ENCODE results near the gene FEM1C.
A peak's percentile ranks its signal among the peaks of the same experiment; 100 is the strongest.

The FEM1C gene, protein sequence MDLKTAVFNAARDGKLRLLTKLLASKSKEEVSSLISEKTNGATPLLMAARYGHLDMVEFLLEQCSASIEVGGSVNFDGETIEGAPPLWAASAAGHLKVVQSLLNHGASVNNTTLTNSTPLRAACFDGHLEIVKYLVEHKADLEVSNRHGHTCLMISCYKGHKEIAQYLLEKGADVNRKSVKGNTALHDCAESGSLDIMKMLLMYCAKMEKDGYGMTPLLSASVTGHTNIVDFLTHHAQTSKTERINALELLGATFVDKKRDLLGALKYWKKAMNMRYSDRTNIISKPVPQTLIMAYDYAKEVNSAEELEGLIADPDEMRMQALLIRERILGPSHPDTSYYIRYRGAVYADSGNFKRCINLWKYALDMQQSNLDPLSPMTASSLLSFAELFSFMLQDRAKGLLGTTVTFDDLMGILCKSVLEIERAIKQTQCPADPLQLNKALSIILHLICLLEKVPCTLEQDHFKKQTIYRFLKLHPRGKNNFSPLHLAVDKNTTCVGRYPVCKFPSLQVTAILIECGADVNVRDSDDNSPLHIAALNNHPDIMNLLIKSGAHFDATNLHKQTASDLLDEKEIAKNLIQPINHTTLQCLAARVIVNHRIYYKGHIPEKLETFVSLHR

DNA sequence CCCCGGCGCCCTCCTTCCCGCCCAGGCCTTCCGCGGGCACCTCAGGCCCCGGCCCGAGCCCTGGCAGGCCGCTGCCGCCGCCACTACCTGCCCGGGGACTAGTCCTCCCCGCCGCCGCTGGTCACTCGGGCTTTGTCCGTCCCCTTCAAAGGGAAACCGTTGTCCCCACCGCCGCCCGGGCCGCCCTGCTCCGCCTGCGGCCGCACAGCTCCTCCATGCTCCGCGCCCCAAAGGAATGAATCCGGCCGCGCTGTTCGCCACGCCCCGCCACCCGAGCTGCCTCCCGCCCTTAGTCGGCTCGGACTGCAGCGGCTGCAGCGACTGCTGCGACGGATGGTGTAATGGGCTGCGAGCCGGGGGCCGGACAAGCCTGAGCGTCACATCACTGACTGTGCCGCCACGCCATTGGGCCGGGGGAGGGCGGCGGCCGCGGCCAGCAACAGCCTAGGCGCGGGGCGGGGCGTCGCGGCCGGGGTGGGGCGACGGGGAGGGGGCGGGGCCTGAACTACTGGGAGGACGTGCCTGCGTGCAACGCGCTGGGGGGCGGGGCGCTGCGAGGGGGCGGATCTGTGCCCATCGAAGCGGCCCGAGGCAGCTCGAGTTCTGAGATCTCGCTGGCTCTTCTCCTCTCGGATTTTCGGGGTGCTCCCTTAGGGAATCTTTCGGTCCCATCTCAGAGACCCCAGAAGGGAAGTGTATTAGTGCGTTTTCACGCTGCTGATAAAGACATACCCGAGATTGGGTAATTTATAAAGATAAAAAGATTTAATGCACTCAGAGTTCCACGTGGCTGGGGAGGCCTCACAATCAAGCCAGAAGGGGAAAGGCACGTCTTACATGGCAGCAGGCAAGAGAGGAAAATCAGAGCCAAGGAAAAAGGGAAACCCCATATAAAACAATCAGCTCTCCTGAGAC, at the start of gene FEM1C:
TSS of gene FEM1C (minus strand) at position 340 of the 915 bp plus-strand sequence. CDS start 1,282 bp downstream, outside the sequence.
- DNase-seq, result peak; percentile 89 to 94

DNA sequence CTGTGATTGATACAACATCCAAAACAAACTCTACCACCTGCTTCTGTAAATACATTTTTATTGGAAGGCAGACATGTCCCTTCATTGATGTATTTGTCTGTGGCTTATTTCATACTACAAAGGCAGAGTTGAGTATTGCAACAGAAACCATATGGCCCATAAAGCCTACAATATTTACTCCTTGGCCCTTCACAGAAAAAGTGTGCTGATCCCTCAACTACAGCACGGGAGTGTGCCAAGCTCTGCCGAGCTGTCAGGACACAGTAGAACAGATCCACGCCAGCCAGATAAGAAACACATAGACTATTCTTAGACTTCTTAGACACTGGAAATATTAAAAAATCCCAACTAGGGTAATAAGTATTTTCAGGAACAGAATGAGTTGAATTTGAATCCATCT, 44.5 kb upstream of the FEM1C start:
- DNase-seq, result no peak

DNA sequence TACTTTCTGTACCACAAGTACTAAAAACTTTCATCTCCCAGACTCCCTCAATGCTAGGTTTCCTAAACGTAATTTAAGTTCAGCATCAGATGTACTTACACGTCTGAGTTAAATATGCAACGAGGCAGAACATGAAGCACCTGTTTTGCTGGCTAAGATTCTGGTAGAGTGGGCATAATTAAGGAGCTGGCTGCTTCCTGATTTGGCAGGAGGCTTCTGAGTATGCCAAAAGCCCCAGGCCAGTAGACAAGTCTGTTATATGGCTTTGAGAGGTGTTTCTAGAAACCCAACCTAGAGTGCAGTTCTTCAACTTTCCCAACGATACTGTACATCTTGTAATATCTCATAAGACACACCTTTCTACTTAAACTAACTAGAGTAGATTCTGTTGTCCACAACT, 44.1 kb upstream of the FEM1C start:
- no peak for DNase-seq

DNA sequence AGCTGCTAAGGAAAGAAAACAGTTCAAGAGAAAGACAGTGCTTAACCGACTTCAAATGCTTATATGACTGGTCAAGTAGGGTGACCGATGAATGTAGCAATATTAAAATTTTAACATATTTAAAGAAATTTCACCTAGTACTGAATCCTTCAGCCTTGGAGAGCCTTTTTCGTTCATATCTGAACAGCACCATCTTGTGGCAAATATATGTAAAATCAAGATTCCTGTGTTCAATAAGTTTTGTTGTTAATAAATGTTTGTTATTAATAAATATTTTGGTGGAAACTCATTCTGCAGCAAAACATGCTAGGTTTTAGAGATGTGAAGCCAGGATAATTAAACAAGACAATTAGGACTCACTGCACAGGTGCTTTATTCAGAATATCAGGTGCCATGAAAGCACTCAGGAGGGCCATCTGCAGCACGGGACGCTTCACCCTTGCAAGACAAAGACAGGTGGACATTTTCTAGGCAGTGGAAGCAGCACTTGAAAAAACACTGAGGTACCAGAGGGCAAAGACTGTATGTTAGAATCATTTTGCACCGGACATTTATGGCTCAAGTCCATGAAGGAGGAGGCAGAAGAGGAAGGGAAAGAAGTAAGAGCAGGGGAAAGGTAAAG, 42.1 kb upstream of the FEM1C start:
- peak; percentile 3 to 24 for DNase-seq

DNA sequence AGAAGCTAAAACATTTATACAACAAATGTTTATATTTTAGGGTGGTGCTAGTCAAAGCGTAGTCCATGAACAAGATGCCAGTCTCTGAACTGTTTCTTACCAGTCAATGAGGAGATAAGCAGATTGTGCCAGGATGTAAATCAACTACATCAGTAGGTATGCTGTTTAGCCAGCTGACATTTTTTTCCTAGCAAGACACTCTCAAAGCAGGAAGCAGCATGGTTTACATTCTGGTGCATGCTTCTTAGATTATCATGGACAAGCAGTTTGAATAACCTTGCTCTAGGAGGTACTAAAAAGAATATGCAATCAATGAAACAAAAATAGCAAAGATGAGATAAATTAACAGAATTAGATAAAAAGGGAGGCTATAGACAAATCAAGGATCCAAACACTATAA, 40.7 kb upstream of the FEM1C start:
- DNase-seq, result no peak

DNA sequence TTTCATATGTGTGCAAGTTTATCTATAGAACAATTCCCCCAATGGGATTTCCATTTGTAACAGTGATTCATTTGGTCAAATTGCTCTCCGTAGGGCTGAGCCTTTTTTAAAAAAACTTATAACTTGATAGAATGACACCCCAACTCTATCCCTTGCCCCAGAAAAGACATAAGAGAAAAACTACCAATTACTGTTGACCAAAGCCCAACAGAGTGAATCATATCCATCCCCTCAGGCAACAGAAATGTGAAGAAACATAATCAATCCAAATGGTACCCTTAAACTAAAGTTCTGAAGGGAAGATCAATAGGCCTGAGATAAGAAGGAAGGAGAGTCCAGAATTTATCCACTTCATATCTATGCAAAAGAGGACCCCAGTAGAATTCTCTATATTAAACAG, 39.9 kb upstream of the FEM1C start:
- no peak for DNase-seq

DNA sequence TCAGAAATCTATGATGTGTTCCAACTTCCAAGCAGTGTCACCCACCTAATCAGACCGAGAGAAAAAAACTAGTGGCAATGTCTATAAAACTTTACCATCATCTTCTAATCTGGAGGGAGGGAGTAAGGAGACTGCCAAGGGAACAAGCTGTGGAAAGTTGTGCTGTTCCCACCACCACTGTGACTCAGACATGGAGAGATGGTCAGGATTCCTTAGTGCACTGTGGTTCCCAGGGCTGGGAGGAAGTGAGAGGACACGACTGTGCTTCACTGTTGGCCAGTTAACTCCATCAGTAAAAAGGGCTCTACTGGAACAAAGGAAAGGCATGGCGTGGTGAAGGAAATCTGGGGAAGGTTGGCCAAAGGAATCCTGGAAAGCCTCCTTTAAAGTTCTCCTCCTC, 38.9 kb upstream of the FEM1C start:
- DNase-seq, result no peak

DNA sequence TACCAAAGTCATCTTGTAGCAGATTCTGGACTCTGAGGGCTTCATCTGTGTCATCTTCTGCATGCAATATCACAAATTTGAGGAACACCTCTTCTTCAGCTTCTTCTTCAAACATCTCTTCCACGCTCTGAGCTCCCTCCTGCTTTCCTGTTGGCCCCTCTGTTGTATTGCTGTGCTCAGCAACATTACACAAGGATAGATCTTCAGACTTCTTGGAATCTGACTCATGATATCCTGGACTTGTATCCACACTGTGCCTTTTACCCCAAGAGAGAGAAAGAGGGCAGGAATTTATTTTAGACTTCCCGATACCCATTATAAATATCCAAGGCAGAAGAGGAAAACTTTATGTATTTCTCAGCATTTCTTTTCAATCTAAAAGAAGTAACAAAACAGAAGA, 36.4 kb upstream of the FEM1C start:
- no peak for DNase-seq

DNA sequence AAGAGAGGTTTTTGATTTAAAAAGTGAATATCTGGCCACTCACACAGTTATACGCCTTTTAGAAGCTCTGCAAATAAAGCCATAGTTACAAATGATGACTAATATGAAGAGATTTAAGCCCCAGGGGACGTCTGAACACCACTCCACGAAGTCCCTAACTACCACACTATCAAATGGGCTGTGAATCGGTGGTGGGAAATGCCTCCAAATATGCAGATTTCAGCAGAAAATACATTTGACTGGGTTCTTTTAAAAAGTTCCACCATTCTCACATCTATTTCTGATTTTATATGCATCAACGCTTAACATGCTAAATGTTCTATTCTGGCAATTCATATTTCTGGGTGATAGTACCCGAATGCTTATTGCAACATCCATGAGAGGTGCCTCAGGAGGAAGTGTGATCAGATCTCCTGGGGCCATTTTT, 35.2 kb upstream of the FEM1C start:
- DNase-seq, result no peak

DNA sequence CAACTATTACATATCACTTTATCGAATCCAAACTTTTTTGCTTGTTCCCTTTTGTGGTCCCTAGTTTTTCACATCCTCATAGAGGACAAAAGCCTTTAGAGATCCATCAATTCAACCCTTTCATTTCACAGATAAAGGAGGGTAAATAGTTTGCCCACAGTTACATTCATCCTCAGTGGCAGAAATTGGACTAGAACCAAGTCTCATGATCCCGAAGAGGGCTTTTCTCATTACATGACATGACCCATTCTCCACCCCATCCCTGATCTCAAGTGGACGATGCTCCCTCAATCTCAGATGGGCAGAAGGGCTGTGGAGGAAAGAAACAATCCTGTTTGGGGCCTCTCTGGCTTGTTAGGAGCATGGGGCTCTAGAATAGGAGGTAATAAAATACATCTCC, 34.6 kb upstream of the FEM1C start:
- DNase-seq, result no peak

DNA sequence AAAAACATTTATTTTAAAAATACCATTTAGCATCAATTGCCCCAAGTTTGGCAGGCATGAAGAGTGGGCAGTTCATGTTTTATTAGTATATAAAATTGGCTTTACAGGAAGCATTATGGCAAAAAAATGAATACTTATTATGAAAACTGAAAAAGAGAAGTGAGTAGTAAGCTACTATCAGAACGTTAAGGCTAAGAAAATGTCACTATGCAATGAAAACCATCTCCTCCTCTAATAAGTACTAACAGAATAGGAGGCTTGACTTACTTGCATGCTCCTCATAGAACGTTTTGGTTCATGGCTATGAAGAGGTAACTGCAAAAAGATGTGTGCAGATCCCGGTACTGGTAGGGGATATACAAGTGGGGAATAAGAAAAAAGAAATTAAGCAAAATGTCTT, 34.1 kb upstream of the FEM1C start:
- DNase-seq, result no peak

DNA sequence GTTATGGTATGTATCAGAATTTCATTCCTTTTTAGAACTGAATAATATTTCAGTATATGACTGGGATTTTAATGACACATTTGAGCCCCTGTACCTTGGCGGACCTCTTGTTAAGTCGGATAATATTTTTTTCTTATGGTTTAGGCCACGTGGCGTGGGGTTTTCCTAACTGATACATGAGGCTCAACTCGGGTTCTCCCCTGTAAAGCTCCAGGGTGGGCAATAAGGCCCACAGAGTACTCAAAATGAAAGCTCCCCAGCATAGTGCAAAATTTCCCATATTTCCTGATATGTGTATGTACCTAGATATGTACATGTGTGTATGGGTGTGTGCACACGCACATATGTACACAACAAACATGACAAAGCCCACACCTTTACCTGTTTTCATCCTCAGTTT, 33.2 kb upstream of the FEM1C start:
- DNase-seq, result no peak

DNA sequence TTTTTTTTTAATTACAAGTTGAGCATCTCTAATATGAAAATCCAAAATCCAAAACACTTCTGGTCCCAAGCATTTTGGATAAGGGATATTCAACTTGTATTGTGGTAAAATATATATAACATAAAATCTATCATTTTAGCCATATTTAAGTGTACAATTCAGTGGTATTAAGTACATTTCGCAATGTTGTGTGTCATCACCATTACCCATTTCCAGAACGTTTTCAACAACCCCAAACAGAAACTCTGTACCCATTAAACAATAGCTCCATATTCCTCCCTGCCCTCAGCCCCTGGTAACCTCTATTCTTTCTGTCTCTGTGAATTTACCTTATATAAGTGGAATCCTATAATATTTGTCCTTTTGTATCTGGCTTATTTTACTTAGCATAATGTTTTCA, 32.8 kb upstream of the FEM1C start:
- DNase-seq, result no peak

DNA sequence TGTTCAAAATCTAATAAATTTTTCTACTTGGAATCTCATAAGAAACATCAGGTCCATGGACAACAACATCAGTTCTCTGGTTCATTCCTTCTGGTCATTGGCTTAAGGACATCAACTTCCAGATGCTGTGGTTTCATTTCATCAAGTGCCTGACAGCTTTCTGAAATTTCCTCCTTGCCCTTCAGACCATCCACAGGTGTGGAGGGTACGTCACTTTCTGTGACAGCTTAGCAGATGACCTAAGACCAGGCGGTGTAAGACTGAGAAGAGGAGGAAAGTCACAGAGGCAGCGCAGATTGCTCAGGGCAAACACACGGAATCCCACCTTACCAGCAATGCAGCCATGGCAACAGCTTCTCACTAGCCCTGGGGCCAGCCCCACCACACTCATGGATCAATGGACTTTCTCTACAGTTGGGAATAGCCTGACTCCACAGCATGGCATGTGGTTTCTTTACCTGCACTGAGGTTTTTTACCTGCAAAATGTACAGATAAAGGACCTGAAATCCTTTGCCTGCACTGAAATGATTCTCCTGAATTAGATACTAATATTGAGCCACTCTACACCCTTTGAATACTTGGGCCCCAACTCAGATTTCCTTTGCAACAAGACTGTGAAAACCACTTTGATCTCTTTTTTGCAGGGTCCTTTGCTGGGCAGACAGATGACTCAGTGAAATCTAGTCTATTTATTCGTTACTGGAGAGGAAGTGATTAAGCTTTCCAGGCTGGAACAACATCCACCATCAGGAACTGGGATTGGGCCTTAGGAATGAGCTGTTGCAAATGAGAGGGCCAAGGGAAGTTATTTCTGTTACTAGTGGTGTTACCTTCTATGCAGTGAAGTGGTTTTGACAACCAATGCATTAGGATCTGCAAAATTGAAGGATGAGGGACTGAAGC, 30.8 kb upstream of the FEM1C start:
- no peak for DNase-seq

DNA sequence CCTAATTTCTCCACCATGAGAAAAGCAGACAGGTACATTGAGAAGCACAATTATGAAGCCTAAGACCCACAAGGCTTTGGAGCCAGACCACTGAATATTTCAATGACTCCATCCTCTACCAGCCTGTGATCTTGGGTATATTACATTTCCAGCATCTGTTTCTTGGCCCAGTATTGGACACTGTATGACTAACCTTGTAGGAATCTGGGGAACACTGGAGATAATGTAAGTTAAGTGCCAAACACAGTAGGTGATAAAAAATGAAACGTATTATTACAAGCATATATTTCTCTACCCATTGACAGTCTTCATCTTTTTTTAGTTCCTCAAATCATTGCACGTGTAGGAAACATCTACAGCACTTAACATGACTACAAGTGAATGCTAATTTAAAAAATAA, 28.6 kb upstream of the FEM1C start:
- no peak for DNase-seq

DNA sequence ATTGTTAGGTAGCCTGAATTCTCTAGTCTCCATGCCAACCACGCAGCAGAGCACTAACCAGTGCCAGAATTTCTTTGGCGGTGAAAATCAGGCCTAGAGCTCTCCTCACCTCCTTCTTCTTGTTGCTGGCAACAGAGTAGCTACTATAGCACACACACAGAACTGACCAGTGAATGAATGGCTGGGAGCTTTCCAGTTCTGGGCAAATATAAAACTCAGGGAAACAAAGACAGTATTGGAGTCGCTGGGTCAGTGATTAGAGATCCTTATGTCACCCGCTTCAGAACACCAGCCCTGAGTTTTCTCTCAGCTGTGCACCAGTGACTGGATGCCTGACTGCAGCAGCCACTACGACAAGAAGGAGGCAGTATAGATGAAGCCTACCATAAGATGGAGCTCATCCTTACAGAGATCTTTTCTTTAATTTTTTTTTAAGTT, 26.9 kb upstream of the FEM1C start:
- no peak for DNase-seq

DNA sequence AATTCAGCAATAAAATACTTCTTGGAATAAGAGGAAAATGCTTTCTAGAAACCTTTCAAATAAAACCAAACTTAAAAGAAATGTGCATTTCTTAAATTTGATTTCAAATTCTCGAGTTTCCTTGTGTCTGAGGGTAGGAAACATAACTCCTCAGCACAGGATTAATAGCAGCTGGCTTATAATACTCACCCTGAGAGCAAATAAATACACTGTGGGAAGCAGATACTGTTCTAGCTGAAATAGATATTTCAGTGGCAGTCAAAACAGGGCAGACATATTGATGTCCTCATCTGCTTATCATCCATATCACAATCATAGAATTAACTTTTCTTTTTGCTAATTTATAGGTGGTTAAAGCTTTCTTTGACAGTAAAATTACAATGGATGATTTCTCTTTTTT, 24.1 kb upstream of the FEM1C start:
- DNase-seq, result no peak

DNA sequence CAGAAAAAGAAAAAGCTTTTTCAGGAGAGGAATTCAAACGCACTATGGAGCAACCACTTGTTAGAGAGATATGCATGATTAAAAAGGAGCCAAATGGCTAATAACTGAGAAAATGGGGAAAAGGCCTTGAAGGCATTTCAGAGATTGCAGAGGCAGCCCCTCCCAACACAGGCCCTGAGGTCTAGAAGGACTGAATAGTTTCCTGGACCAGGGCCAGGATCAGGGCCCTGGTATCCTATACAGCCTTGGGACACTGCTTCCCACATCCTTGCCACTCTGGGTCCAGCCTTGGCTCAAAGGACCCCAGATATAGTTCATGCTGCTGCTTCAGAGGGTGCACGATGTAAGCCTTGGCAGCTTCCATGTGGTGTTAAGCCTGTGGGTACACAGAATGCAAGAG, 20.7 kb upstream of the FEM1C start:
- no peak for DNase-seq

DNA sequence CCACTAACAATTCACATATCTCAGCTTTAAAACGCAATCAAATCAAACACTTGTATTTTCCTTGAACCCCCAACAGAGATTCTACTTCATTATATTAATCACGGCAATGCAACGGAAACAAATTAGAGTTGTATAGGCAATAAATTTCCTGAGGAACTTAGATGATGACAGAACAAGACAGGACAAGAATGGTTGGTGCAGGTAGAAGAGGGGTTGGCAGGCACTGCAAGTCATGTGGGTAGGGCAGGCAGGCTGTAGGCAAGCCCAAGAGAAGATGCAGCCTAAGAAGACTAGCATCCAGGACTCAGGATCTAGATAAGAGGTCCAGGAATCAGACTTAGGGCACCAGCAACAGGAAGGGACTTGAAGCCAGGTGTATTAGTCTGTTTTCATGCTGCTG, 16.6 kb upstream of the FEM1C start:
- DNase-seq, result no peak

DNA sequence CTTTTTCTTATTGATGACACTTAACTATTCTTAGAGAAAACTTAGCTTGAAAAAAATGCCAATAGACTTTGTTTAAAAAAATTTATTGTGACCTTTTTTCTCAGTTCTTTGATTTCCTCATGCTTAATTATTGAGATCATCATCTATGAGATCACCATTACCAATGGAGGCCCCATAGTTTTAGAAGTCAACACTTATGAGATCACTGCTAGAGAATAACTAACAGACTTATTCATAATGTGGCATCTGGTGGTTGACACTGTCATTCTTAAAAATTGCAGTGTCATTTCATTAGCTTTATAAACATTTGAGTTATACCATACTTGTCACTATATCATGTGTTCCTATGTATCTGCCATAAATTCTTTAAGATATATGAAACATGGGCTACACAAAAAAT, 14.9 kb upstream of the FEM1C start:
- DNase-seq, result no peak

DNA sequence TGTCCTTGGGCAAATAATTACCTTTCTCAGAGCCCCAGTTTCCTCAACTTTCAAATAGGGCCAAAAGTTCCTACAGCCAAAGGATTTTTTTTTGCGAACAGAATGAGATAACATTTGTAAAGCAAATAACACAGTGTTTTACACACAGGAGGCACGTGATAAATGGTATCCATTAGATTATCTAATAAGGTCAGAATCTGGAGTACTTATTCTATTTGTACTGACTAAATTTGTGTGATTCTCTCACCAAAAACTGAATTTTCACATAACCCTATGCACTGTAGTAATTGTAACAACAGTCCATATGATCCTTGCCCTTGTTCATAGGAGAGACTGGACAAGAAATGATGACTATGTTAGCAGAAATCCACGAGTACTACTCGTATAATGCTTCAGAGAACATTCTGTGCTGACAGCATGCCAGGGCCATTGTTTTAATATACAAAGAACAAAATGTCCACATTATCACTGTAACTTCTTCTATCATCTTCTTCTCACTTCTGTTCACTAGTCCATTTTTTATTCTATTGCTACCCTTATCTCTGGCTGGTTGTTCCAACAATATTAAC, 13.9 kb upstream of the FEM1C start:
- DNase-seq, result no peak
